GM12873 (cell line): ENCODE results near the gene GSC2.

Experiments
- TF ChIP-seq, protein P1 (sequence below): IDR thresholded peaks from 2 replicates; pipeline ENCODE4 v1.5.1; 2012; ENCODE audit warnings: low read depth, mild to moderate bottlenecking, moderate library complexity, low read length, control low read depth; ENCODE audit not compliant: insufficient read depth; ENCODE audit errors: missing control alignments

Gene GSC2, protein sequence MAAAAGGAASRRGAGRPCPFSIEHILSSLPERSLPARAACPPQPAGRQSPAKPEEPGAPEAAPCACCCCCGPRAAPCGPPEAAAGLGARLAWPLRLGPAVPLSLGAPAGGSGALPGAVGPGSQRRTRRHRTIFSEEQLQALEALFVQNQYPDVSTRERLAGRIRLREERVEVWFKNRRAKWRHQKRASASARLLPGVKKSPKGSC

DNA sequence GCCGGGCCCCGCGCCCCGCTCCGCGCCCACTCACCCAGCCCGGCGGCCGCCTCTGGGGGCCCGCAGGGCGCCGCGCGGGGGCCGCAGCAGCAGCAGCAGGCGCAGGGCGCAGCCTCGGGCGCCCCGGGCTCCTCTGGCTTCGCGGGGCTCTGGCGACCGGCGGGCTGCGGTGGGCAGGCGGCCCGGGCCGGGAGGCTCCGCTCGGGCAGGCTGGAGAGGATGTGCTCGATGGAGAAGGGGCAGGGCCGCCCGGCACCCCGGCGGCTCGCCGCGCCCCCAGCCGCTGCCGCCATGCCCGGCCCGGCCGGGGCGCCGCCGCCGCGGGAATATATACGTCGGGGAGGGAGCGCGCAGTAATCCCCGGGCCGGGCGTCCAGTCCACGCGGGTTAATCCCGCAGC is at the start of gene GSC2:
TSS of gene GSC2 (minus strand) at position 302 of the 400 bp plus-strand sequence. CDS start at position 293, 9 bp downstream.
- TF ChIP-seq, protein P1, sequence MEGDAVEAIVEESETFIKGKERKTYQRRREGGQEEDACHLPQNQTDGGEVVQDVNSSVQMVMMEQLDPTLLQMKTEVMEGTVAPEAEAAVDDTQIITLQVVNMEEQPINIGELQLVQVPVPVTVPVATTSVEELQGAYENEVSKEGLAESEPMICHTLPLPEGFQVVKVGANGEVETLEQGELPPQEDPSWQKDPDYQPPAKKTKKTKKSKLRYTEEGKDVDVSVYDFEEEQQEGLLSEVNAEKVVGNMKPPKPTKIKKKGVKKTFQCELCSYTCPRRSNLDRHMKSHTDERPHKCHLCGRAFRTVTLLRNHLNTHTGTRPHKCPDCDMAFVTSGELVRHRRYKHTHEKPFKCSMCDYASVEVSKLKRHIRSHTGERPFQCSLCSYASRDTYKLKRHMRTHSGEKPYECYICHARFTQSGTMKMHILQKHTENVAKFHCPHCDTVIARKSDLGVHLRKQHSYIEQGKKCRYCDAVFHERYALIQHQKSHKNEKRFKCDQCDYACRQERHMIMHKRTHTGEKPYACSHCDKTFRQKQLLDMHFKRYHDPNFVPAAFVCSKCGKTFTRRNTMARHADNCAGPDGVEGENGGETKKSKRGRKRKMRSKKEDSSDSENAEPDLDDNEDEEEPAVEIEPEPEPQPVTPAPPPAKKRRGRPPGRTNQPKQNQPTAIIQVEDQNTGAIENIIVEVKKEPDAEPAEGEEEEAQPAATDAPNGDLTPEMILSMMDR, result no peak

DNA sequence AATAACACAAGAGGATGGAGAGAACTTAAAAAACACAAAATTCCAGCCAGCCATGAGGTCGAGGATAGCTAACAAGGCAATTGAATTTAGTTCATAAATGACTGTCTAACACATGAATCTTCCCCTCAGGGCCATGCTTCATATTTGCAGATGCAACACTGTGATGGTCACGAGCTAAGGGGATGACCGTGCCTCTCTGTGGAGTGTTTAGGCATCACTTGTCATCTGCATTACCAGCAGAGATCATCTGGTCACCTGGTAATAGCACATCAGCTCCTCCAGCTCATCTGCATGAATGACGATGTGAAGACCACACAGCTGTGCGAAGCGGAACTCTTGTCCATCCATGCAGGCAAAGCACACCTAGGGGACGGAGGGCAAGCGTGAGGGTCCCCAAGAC is 49.4 kb upstream of the GSC2 start:
- TF ChIP-seq, protein P1, result no peak

DNA sequence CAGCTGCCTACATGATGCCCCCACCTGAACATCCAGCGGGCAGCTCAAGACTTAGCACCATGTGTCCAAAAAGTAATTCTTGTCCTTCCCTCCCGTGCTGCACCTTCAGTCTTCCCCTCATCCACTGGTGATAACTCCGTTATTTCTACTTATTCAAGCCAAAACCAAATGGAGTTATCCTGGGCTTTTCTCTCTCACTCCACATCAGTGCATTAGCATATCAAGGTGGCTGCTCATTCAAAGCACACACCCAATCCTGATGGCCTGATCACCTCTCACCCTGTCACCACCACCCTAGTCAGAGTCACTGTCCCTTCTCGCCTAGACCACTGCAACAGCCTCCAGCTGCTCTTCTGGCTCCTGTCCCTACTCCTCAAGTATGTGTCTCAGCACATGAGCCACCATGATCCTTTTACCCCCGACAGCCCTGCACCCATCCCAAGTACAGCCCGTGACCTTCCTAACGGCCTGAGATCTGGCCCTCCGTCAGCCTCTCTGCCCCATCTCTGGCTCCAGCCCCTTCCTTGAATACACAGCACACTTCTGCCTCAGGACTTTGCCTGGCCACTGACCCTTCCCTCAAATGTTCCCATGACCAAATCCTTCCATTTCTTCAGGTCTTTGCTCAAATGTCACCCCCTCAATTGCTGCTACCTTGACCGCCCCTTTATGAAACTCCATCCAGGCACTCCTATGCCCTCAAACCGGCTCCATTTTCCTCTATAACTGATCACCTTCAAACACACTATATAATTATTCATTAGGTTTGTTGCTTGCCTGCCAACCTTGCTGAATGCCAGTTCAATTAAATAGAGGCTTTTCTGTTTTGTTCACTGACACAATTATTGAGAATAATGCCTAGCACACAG is 48.1 kb upstream of the GSC2 start:
- TF ChIP-seq, protein P1, result no peak

DNA sequence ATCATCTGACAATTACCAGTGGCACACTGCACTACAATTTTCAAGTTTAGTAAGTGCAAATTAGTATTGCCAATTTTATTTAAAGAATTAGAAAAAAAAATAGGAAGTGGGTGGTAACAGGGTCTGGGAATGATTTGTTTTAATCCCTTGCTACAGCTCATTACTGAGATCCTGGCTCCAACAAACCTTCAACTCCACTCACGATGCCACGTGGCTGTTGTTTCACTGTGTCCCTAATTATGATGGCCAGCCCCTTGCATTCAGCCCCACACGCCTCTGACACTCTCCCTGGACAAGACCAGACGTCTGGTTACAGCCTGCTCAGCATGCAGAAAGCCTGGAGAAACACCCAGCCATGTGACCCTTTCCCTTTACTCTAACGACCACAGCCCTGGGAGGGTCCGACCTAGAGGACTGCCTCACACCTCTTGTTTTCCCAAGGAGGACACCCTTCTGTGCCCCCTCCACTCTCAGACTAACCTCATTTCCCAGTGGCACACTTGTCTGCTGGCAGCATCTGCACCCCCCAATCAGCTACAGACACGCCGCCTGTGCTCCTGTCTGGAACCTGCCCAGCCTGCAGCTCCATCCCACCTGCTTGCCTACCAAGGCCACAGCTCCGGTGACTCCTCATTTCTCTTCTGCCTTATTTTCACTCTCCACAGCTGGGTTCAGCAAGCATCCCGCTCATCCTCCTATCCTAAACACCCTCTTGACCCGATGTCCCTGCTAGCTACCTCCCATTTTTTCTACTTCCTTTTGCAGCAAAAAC is 46.9 kb upstream of the GSC2 start:
- TF ChIP-seq, protein P1, result no peak

DNA sequence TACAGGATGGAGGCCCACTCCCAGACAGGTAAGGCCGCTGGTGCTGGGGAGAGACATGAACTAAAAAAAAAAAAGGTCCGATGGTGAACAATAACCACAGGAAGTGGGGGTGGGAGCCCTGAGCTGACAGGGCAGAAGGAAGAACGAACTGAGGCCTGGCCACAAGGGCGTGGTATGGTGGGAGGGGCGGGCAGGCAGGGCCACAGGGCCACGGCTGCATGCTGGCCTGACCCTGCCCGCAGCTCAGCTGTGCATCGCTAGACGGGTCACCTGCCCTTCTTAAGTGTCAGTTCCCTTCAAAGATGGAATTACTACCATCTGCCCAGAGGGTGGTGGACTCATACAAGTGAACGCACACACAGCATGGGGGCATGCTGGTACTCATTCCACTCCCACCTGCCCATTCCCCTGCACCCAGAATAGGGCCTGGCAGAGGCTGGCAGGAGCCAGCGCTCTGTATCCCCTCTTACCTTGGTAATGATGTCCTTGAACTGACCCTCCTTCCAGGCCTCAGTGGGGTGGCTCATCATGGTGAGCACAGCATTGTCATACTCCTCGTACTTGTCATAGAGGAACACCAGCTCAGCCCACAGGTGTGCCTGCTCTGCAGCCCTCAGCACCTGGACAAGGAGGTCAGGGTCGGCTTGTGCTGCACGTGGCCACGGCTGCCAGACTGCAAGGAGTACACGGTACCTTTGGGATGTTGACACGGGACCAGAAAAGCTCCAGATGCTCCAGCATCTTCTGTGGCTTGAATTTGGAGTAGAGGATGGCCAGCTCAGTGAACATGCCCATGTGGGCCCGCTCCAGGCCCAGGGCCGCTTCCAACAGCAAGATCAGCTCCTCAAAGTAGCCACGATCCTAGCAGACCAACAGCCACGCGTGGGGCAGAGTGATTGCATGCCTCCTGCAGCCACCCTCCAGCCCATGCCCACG is 46.0 kb upstream of the GSC2 start:
- TF ChIP-seq, protein P1, result no peak

DNA sequence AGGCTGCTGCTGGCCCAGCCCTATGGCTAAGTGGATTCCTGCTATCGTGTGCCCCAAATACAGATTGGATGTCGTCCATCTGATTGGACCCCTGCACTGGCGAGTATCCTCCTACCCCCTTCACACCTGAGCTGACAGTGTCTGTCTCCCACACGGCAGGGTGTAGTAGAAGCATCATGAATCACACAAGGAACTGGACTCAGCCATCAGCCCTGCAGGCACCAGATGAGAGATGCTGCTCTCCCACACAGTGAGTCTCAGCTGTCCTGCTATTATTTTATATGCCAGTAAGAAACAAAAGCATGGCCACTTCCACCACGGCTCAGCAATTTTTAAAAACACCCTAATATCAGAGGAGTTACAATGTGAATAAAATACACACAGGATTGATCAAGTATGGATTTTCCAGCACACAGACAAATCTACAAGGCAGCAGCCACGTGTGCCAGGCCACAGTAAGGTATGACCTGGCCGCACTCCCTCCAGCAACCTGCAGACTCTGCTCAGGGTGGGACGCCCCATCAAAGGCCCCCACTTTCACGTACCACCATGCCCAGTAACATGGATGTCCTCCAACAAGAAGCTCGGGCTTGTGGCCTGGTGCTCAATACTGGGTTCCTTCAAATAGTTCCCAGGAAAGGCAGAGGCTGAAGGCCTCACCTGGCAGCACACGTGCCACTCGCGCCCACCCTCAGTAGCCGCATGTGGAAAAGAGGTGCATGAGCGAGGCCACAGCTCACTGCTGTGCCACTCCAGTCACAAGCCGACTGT is 44.9 kb upstream of the GSC2 start:
- TF ChIP-seq, protein P1, result no peak
